Muscle of leg (tissue), 11 donors: ENCODE measurements around the gene NDUFS2. TPM values are rescaled to one million over a fixed set of nuclear protein-coding genes. Genes with fewer than 3 reads are reported as not detected.
A peak's percentile ranks its signal among the peaks of the same experiment; 100 is the strongest.

Experiments
- DNase-seq: peaks from one replicate; pipeline ENCODE4 v3.0.0; 2013
- H3K27ac ChIP-seq: one replicate; pipeline ENCODE4 v1.5.1; 2013; ENCODE audit warnings: mild to moderate bottlenecking, low read length, control low read depth
- H3K27me3 ChIP-seq: one replicate; pipeline ENCODE4 v1.6.1; 2013; ENCODE audit warnings: low read length; ENCODE audit not compliant: control insufficient read depth, insufficient read depth
- H3K36me3 ChIP-seq: one replicate; pipeline ENCODE4 v1.6.1; 2013; ENCODE audit warnings: low read length; ENCODE audit not compliant: control insufficient read depth, insufficient read depth
- H3K4me1 ChIP-seq: one replicate; pipeline ENCODE4 v1.6.1; 2013; ENCODE audit warnings: low read length; ENCODE audit not compliant: control insufficient read depth, insufficient read depth
- H3K4me3 ChIP-seq: one replicate; pipeline ENCODE4 v1.5.1; 2013; ENCODE audit warnings: low read length, control low read depth
- H3K9me3 ChIP-seq: replicated peaks from 2 replicates; pipeline ENCODE4 v1.6.1; 2013; ENCODE audit warnings: low read depth, low read length; ENCODE audit not compliant: control insufficient read depth
- WGBS: methylation state at CpG from one replicate; pipeline ENCODE4 v1.1.5; 2013; ENCODE audit warnings: missing lambda C conversion rate; ENCODE audit not compliant: insufficient coverage; 5-methylcytosine and 5-hydroxymethylcytosine counted together
- polyA plus RNA-seq, 8 donors: library from polyadenylated mRNA; unstranded; fragments of 120-200 nt; gene quantifications; one replicate each; pipeline versions ENCODE4 v1.2.1 to v1.2.3, GENCODE V29; 2013; ENCODE audit warnings: inconsistent platforms in 1 of 8, low replicate concordance in 1 of 8; ENCODE audit not compliant: insufficient read length in 8 of 8, insufficient read depth in 1 of 8
- total RNA-seq: library from RNA; stranded (reverse); fragments of 120-200 nt; gene quantifications from one replicate; pipeline ENCODE4 v1.2.4, GENCODE V29; 2013

The NDUFS2 gene
- total and polyA plus RNA-seq, 9 donors, result 84.4 to 163 (median 146) TPM

DNA sequence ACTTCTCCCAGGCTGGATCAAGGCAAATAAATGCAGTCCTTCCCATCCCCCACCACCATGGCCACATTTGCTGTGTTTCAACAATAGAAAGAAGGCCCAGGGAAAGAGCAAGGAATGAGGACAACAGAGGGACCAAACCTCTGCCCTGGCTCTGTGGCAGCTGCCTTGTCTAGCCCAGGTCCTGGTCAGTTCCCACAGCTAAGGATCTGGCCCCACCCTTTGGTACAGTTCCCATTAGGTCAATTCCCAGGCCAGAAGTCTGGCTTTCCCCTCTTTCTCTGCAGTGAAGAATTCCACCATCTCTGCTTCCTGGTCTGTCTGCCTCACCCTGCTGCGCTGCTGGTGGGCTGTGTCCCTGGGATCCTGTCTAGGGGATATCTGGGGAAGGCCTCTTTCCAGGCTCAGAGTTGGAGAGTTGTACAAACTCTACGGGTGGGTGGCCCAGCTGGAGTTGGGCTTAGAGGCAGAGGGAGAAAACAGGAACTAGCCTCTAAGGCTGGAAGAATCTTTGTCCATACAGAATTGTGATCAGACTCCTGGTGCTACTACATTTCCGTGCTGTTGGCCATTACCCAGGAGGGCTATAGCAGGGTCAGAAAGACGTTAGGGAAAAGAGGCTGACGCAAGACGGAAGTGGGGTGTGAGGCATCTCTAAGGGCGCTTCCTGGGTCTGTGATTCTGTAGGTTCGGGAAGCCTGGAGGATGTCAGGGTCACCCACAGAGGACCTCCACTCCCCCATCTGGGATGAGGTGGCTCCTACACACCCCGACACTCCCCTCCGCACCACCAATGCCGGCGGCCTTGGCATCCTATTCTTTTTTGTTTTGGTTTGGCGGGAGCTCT, 953 bp upstream of the NDUFS2 start:
- peak overlapping the region; percentile 99 for H3K27ac ChIP-seq
- H3K4me3 ChIP-seq, result peak overlapping the region; percentile 94
- H3K9me3 ChIP-seq, result no peaks in the 10 kb centered on the region
- no peaks in the 10 kb centered on the region for H3K27me3 ChIP-seq
- peaks cover 11% of the 10 kb centered on the region for H3K36me3 ChIP-seq
- 20% methylated on average over 2 of the region's 13 CpGs for WGBS
- peaks cover 64% of the 10 kb centered on the region for H3K4me1 ChIP-seq
- peak; percentile 89 for DNase-seq

DNA sequence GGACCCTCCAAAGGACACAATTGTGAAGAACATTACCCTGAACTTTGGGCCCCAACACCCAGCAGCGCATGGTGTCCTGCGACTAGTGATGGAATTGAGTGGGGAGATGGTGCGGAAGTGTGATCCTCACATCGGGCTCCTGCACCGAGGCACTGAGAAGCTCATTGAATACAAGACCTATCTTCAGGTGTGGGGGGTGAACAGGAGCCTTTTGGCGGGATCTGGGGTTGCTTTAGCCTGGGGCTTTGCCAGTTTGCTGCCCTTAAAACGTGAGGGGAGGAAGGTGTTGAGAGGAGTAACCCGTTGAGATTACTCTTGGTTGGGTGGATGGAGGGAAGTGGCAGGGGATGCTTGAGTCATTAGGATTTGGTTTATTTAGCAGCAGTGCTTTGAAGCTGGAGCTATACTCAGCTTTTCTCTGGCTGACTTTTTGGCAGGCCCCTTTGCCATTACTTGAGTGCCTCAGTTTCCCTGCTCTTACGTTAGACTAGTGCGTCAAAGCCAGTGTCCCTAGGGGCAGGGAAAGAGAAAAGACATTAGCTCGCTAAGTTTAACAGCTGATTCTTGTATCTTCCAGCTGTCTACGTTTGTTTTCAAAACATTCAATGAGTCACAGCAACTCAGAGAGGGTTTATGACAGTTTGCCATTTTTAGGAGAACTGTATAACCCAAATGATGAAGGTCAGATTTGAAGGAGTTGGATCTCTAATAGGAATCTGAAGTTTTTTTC, 4.4 kb downstream of the NDUFS2 start:
- peaks cover 12% of the 10 kb centered on the region for H3K4me1 ChIP-seq
- no peak overlapping the region for H3K4me3 ChIP-seq
- peak overlapping the region; percentile 63 for H3K27ac ChIP-seq
- H3K9me3 ChIP-seq, result no peaks in the 10 kb centered on the region
- H3K36me3 ChIP-seq, result peaks cover 47% of the 10 kb centered on the region
- H3K27me3 ChIP-seq, result no peaks in the 10 kb centered on the region
- no peak for DNase-seq
- WGBS, result 85% methylated on average over 10 of the region's 12 CpGs

DNA sequence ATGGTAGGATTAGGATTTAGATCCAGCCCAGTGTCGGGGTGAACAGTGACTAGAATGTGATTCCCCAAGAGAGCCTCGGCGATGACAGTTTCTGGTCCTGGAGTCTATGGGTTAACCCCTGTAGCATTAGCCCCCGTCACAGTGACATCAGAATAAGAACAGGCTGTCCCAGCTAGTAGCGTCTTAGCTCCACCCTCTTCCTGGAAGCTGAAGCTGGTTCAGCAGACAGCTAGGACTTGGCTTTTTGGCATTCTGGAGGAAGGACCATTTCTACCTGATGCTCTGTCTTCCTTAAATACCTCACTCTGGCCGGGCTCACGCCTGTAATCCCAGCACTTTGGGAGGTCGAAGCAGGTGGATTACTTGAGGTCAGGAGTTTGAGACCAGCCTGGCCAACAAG, 5.0 kb downstream of the NDUFS2 start:
- H3K4me3 ChIP-seq, result no peak overlapping the region
- H3K4me1 ChIP-seq, result peaks cover 8% of the 10 kb centered on the region
- WGBS, result 67% methylated on average over 5 of the region's 8 CpGs

DNA sequence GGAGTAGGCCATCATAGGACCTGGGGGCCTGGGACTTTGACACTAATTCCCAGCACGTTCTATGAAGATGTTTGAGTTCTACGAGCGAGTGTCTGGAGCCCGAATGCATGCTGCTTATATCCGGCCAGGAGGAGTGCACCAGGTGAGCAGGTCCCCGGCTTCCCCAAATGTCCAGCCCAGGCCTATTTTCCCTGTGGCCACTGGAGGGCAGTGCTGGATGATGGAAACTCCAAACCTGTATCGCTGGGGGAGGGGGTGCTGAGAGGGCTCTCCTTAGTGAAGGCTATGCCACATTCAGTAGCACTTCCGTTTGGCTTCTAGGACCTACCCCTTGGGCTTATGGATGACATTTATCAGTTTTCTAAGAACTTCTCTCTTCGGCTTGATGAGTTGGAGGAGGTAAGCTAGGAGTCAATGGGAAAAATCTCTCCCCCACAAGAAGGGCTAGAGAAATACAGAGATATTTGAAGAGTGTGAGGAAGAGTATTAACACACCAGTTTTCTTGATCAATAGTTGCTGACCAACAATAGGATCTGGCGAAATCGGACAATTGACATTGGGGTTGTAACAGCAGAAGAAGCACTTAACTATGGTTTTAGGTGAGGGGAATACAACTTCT, 7.7 kb downstream of the NDUFS2 start:
- 35% methylated on average over 6 of the region's 11 CpGs for WGBS
- Histone ChIP-seq H3K4me3 (no peak overlapping the region), H3K9me3 (no peaks in the 10 kb centered on the region), H3K27me3 (no peaks in the 10 kb centered on the region), H3K4me1 (no peaks in the 10 kb centered on the region), H3K36me3 (peaks cover 70% of the 10 kb centered on the region), H3K27ac (no peak overlapping the region)
- peak; percentile 76 for DNase-seq

More for the DNA sequence above, 5.0 kb downstream of the NDUFS2 start:
- Histone ChIP-seq H3K27me3 (no peaks in the 10 kb centered on the region), H3K27ac (no peak overlapping the region), H3K36me3 (peaks cover 53% of the 10 kb centered on the region), H3K9me3 (no peaks in the 10 kb centered on the region)
- DNase-seq, result peak; percentile 56

DNA sequence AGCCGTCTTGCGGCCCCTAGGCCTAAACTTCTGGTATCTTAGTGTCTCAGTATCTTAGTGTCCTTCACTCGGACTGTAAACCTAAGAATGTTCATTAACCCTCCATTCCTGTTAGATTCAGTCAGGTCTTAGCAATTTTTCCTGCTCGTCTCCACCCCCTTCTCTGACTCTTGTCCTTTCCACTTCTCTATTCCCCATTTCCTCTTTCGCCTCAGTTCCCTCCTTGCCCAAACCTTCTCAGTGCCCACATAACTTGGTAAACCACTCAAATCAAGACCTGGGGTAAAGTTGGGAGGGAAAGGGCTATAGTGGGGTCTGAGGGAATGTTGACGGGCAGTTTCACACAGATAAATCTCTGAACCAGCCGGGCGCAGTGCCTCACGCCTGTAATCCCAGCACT, 12.2 kb downstream of the NDUFS2 start:
- Histone ChIP-seq H3K27me3 (no peaks in the 10 kb centered on the region), H3K27ac (no peak overlapping the region), H3K9me3 (no peaks in the 10 kb centered on the region), H3K4me1 (peaks cover 3% of the 10 kb centered on the region), H3K4me3 (no peak overlapping the region), H3K36me3 (peaks cover 52% of the 10 kb centered on the region)
- WGBS, result 82% methylated on average over 5 of the region's 9 CpGs
- DNase-seq, result no peak

DNA sequence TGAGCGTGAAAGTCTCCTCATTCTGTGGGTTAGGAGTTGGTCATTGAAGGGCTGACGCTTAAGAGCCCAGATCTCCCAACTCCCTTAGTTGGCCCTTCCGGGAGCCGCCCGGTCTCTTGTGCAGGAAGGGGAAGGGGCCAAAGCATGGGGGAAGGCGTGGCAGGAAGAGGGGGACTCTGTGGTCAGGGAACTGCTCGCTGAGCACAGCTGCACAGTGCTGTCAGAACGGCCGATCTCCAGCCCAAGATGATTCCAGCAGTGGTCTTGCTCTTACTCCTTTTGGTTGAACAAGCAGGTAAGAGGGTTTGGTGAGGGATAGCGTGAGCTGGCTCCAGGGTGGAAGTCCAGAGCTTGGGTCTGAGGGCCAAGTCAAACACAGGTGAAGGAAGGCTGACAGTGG, 12.9 kb downstream of the NDUFS2 start, which contains the start of gene FCER1G:
FCER1G (plus strand) TSS at position 220 of the 400 bp plus-strand sequence; CDS start at position 247, 27 bp downstream.
- H3K27ac ChIP-seq, result peak within 1 kb of the TSS; percentile 20
- whole genome bisulfite sequencing, result 48% methylated on average over 8 of the region's 10 CpGs
- H3K9me3 ChIP-seq, result no peaks in the 10 kb centered on the region
- peaks cover 45% of the 10 kb centered on the region for H3K36me3 ChIP-seq
- peak; percentile 69 for DNase-seq
- H3K4me1 ChIP-seq, result peaks cover 3% of the 10 kb centered on the region
- peak within 1 kb of the TSS; percentile 34 for H3K4me3 ChIP-seq
- H3K27me3 ChIP-seq, result no peaks in the 10 kb centered on the region

DNA sequence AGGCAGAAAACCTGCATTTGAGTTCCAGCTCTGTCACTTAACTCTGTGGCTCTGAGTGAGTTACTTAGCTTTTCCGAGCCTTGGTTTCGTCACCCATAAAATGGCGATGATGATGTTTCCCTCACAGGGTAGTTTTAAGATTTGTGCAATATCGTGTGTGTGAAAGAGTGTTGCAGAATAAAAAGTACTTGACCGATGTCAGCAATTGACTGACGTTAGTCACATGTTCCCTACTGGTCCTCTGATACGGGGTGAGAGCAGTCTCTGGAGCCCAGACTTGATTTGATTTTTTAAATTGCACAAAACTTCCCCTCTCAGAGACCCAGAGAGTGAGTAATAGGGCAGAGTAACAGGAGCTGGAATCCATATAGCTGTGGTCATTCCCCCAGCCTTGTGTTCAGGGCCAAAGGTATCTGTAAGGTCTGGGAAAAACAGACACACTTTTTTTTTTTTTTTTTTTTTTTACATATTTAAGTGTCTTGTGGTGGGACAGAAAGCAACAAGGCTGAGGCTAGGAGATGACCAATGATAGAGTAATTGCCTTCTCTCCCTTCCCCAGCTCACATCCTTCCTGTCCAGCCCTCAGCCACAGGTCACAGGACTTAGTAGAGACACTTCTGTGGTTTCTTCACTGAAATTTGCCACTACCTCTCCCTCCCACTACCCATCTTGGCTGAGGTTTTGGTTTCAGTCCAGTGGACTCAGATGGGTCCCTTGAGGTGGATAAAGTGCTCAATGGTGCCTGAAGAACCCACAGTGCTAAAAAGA, 15.0 kb downstream of the NDUFS2 start:
- 43% methylated on average over 4 of the region's 7 CpGs for WGBS

DNA sequence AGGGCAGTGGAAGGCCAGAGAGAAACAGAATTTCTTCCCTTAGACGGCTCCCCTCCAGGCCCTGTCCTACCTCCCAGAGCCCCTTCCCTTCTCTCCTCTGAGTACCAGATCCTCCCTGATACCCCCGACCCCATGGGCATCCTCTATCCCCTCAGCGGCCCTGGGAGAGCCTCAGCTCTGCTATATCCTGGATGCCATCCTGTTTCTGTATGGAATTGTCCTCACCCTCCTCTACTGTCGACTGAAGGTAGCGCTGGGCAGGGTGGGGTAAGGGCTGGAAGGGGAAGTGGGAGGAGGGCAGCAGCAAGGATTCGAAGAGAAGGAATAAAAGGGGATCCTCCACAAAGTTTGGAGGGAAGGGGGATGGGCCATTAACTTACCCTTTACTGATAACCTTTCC, 15.7 kb downstream of the NDUFS2 start:
- H3K27ac ChIP-seq, result no peak overlapping the region
- no peak for DNase-seq
- whole genome bisulfite sequencing, result 60% methylated on average over 1 of the region's 6 CpGs
- peaks cover 19% of the 10 kb centered on the region for H3K36me3 ChIP-seq
- no peaks in the 10 kb centered on the region for H3K27me3 ChIP-seq
- H3K9me3 ChIP-seq, result no peaks in the 10 kb centered on the region
- peaks cover 3% of the 10 kb centered on the region for H3K4me1 ChIP-seq
- no peak overlapping the region for H3K4me3 ChIP-seq

More for the DNA sequence above, 15.0 kb downstream of the NDUFS2 start:
- Histone ChIP-seq H3K36me3 (peaks cover 26% of the 10 kb centered on the region), H3K4me3 (peak overlapping the region; percentile 25), H3K9me3 (no peaks in the 10 kb centered on the region), H3K4me1 (peaks cover 3% of the 10 kb centered on the region), H3K27me3 (no peaks in the 10 kb centered on the region), H3K27ac (peak overlapping the region; percentile 47)
- peak; percentile 29 for DNase-seq

DNA sequence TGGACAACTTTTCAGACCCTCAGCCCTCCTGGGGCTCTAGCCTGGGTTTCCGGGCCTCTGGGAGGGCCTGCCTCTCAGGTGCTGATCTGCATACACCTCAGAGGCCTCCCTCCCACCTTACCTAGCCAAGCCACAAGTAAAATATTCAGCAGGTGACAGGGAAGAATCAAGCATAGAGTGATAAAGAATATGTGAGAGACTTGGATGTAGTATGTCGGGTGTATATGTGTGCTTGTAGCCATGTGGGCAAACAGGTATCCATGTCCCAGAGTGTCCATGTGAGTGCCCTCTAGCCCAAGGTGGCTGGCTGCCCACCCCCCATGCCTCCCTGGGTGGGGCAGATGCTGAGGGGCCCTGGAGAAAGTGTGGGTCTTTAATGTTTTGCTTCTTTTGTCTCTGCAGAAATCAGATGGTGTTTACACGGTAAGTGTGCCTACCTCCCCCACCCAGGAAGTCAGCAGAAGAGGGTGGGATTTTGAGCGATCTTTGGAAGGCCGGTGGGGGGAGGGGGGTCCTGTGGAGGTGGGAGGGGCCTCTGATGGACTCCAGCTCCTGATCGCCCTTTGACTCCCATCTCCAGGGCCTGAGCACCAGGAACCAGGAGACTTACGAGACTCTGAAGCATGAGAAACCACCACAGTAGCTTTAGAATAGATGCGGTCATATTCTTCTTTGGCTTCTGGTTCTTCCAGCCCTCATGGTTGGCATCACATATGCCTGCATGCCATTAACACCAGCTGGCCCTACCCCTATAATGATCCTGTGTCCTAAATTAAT, 16.3 kb downstream of the NDUFS2 start:
- peaks cover 3% of the 10 kb centered on the region for H3K4me1 ChIP-seq
- H3K9me3 ChIP-seq, result no peaks in the 10 kb centered on the region
- H3K36me3 ChIP-seq, result peaks cover 12% of the 10 kb centered on the region
- no peak overlapping the region for H3K4me3 ChIP-seq
- no peaks in the 10 kb centered on the region for H3K27me3 ChIP-seq
- no peak overlapping the region for H3K27ac ChIP-seq
- DNase-seq, result no peak
- WGBS, result 86% methylated on average over 4 of the region's 8 CpGs
